Hepatocyte (in vitro differentiated cells): ENCODE data around the gene ANKS1B. TPM values are rescaled to one million over a fixed set of nuclear protein-coding genes. Genes with fewer than 3 reads are reported as not detected.
A peak's percentile ranks its signal among the peaks of the same experiment; 100 is the strongest.

Experiments
- DNase-seq: peaks from one replicate; pipeline ENCODE4 v3.0.0-alpha.2; 2016; ENCODE audit warnings: low spot score
- H2AFZ ChIP-seq: fragments of 200-600 bp; sonication (generic); 2 replicates; pipeline ENCODE4 v1.6.0; 2016; ENCODE audit warnings: antibody characterized with exemption, mild to moderate bottlenecking
- H3K27ac ChIP-seq: fragments of 200-600 bp; sonication (generic); 2 replicates; pipeline ENCODE4 v1.5.1; 2016; ENCODE audit warnings: mild to moderate bottlenecking
- H3K27me3 ChIP-seq: fragments of 200-600 bp; sonication (generic); 2 replicates; pipeline ENCODE4 v1.6.1; 2016
- H3K36me3 ChIP-seq: fragments of 200-600 bp; sonication (generic); replicated peaks from 2 replicates; pipeline ENCODE4 v1.5.1; 2016; ENCODE audit warnings: low read depth; ENCODE audit not compliant: insufficient read depth
- H3K4me1 ChIP-seq: fragments of 200-600 bp; sonication (generic); 2 replicates; pipeline ENCODE4 v1.5.1; 2016; ENCODE audit warnings: mild to moderate bottlenecking, moderate library complexity; ENCODE audit not compliant: insufficient read depth
- H3K4me2 ChIP-seq: fragments of 200-600 bp; sonication (generic); 2 replicates; pipeline ENCODE4 v1.6.0; 2016
- H3K4me3 ChIP-seq: fragments of 200-600 bp; sonication (generic); 2 replicates; pipeline ENCODE4 v1.5.1; 2016; ENCODE audit warnings: mild to moderate bottlenecking
- H3K79me2 ChIP-seq: fragments of 200-600 bp; sonication (generic); 2 replicates; pipeline ENCODE4 v1.6.0; 2017; ENCODE audit warnings: mild to moderate bottlenecking
- H3K9me2 ChIP-seq: fragments of 200-600 bp; sonication (generic); replicated peaks from 2 replicates; pipeline ENCODE4 v1.6.0; 2017; ENCODE audit warnings: mild to moderate bottlenecking; ENCODE audit not compliant: insufficient read depth
- H3K9me3 ChIP-seq: fragments of 200-600 bp; sonication (generic); 2 replicates; pipeline ENCODE4 v1.5.1; 2016; ENCODE audit warnings: low read depth, mild to moderate bottlenecking
- H4K20me1 ChIP-seq: fragments of 200-600 bp; sonication (generic); 2 replicates; pipeline ENCODE4 v1.6.0; 2016; ENCODE audit warnings: mild to moderate bottlenecking; ENCODE audit not compliant: insufficient read depth, poor library complexity, severe bottlenecking
- CTCF ChIP-seq: fragments of 200-600 bp; sonication (generic); IDR thresholded peaks from 2 replicates; pipeline ENCODE4 v1.5.1; 2016; ENCODE audit warnings: antibody characterized with exemption, mild to moderate bottlenecking; ENCODE audit not compliant: poor library complexity
- EZH2 ChIP-seq: fragments of 200-600 bp; sonication (generic); IDR thresholded peaks from 2 replicates; pipeline ENCODE4 v1.6.1; 2016; ENCODE audit warnings: antibody characterized with exemption, mild to moderate bottlenecking, borderline replicate concordance
- EZH2phosphoT487 ChIP-seq: fragments of 200-600 bp; sonication (generic); IDR thresholded peaks from one replicate; pipeline ENCODE4 v1.6.1; 2018; ENCODE audit warnings: antibody characterized with exemption, mild to moderate bottlenecking, low read depth, moderate library complexity; ENCODE audit not compliant: unreplicated experiment, severe bottlenecking
- WGBS: methylation state at CpG from one replicate; pipeline ENCODE4 v1.1.6; 2016; ENCODE audit warnings: low lambda C conversion rate; ENCODE audit errors: missing lambda C conversion rate; 5-methylcytosine and 5-hydroxymethylcytosine counted together
- polyA plus RNA-seq: library from polyadenylated mRNA; unstranded; fragments of >200 nt; fragmentation: Nextera tagmentation; extraction: Ambion mirVana; gene quantifications from 2 replicates; pipeline ENCODE4 v1.2.1, GENCODE V29; 2016
- total RNA-seq: library from RNA; depleted of rRNA; stranded (reverse); fragments of >200 nt; gene quantifications from 2 replicates; pipeline ENCODE4 v1.2.3, GENCODE V29; 2014

Gene ANKS1B
- total and polyA plus RNA-seq, 2 experiments from 2014 or later, result 1.6 to 2.2 TPM

GRCh38 chr12:98736352-98737321, 1248.1 kb downstream of the ANKS1B start:
- no peaks in the 10 kb centered on the region for H4K20me1 ChIP-seq
- H3K36me3 ChIP-seq, result no peaks in the 10 kb centered on the region
- H3K4me3 ChIP-seq, result no peak overlapping the region
- H3K27ac ChIP-seq, result no peak overlapping the region
- H3K27me3 ChIP-seq, result no peaks in the 10 kb centered on the region
- H3K79me2 ChIP-seq, result no peaks in the 10 kb centered on the region
- H3K9me2 ChIP-seq, result no peaks in the 10 kb centered on the region
- H2AFZ ChIP-seq, result no peak overlapping the region
- H3K4me1 ChIP-seq, result peaks cover 15% of the 10 kb centered on the region
- peak overlapping the region; percentile 44 for H3K4me2 ChIP-seq
- no peaks in the 10 kb centered on the region for H3K9me3 ChIP-seq
- TF ChIP-seq EZH2, result no peak
- no peak for TF ChIP-seq EZH2phosphoT487
- TF ChIP-seq CTCF, result no peak
- 59% methylated on average over 10 of the region's 10 CpGs for WGBS
- peak; percentile 52 for DNase-seq

- H3K4me1 ChIP-seq, result peaks cover 15% of the 10 kb centered on the region
- no peak for TF ChIP-seq EZH2phosphoT487
- TF ChIP-seq EZH2, result no peak
- TF ChIP-seq CTCF, result no peak
- no peaks in the 10 kb centered on the region for H3K9me2 ChIP-seq
- H3K4me3 ChIP-seq, result no peak overlapping the region
- no peaks in the 10 kb centered on the region for H3K36me3 ChIP-seq
- H3K27ac ChIP-seq, result no peak overlapping the region
- H3K79me2 ChIP-seq, result no peaks in the 10 kb centered on the region
- no peak overlapping the region for H2AFZ ChIP-seq
- DNase-seq, result no peak
- H4K20me1 ChIP-seq, result no peaks in the 10 kb centered on the region
- H3K27me3 ChIP-seq, result no peaks in the 10 kb centered on the region
- H3K4me2 ChIP-seq, result no peak overlapping the region
- 93% methylated on average over 6 of the region's 6 CpGs for WGBS
- no peaks in the 10 kb centered on the region for H3K9me3 ChIP-seq
Measured at GRCh38 chr12:98735821-98736220, 1248.9 kb downstream of the ANKS1B start.

GRCh38 chr12:98733667-98734350, 1250.9 kb downstream of the ANKS1B start:
- Histone ChIP-seq H3K36me3 (no peaks in the 10 kb centered on the region), H3K4me1 (peaks cover 15% of the 10 kb centered on the region), H2AFZ (no peak overlapping the region), H4K20me1 (no peaks in the 10 kb centered on the region), H3K9me2 (no peaks in the 10 kb centered on the region), H3K27ac (no peak overlapping the region), H3K4me2 (no peak overlapping the region), H3K9me3 (no peaks in the 10 kb centered on the region), H3K79me2 (no peaks in the 10 kb centered on the region), H3K4me3 (no peak overlapping the region), H3K27me3 (no peaks in the 10 kb centered on the region)
- TF ChIP-seq EZH2 (no peak), CTCF (no peak), EZH2phosphoT487 (no peak)
- DNase-seq, result no peak
